Thoracic aorta (tissue), 2 donors: ENCODE data around the gene PXDN. TPM values are rescaled to one million over a fixed set of nuclear protein-coding genes. Genes with fewer than 3 reads are reported as not detected.

Experiments used
- ATAC-seq: fragments of 150-250 bp; one replicate; pipeline ENCODE4 v1.8.0; 2017; ENCODE audit warnings: low read depth; ENCODE audit not compliant: insufficient number of reproducible peaks, low FRiP score
- DNase-seq: peaks from one replicate; pipeline ENCODE4 v3.0.0-alpha.2; 2020; ENCODE audit warnings: low spot score
- H3K27ac ChIP-seq, 2 donors: fragments of 200-600 bp; sonication (generic); 1 replicate in 1 of 2; 2 replicates in 1 of 2; pipeline ENCODE4 v1.5.1; 2016; ENCODE audit warnings: mild to moderate bottlenecking in 2 of 2, moderate library complexity in 2 of 2
- H3K27me3 ChIP-seq: fragments of 200-600 bp; sonication (generic); replicated peaks from 2 replicates; pipeline ENCODE4 v1.6.0; 2016; ENCODE audit warnings: mild to moderate bottlenecking; ENCODE audit not compliant: insufficient read depth
- H3K36me3 ChIP-seq: fragments of 200-600 bp; sonication (generic); one replicate; pipeline ENCODE4 v1.5.1; 2016
- H3K4me1 ChIP-seq, 2 donors: fragments of 200-600 bp; sonication (generic); 1 replicate in 1 of 2; 2 replicates in 1 of 2; pipeline versions ENCODE4 v1.5.1 to v1.6.0; 2016; ENCODE audit warnings: low read depth in 2 of 2, mild to moderate bottlenecking in 1 of 2; ENCODE audit not compliant: control insufficient read depth in 1 of 2
- H3K4me3 ChIP-seq: fragments of 200-600 bp; sonication (generic); 2 replicates; pipeline ENCODE4 v1.5.1; 2016; ENCODE audit warnings: mild to moderate bottlenecking
- H3K9me3 ChIP-seq: fragments of 200-600 bp; sonication (generic); 2 replicates; pipeline ENCODE4 v1.5.1; 2016
- CTCF ChIP-seq: fragments of 200-600 bp; sonication (generic); IDR thresholded peaks from one replicate; pipeline ENCODE4 v1.5.1; 2019; ENCODE audit warnings: antibody characterized with exemption
- total RNA-seq, 2 donors: library from RNA; depleted of rRNA; stranded (reverse); fragments of >200 nt; gene quantifications; one replicate each; pipeline versions ENCODE4 v1.1.0 to v1.2.3, GENCODE V29; 2016

PXDN gene
- total RNA-seq, 2 donors from 2014 or later: 97.5 to 114 TPM

- TF ChIP-seq CTCF: no peak
- no peak for DNase-seq
- peaks cover 46% of the 10 kb centered on the region for H3K36me3 ChIP-seq
- H3K4me3 ChIP-seq: no peak overlapping the region
- no peaks in the 10 kb centered on the region for H3K27me3 ChIP-seq
- peaks cover 8 to 10% of the 10 kb centered on the region in 2 donors for H3K4me1 ChIP-seq
- no peak overlapping the region for H3K27ac ChIP-seq
- no peak for ATAC-seq
- no peaks in the 10 kb centered on the region for H3K9me3 ChIP-seq
Observed at GRCh38 chr2:1635823-1636222, 108.5 kb downstream of the PXDN start.

- Histone ChIP-seq H3K4me1 (peaks cover 8 to 10% of the 10 kb centered on the region in 2 donors), H3K27ac (no peak overlapping the region), H3K9me3 (no peaks in the 10 kb centered on the region), H3K36me3 (peaks cover 46% of the 10 kb centered on the region), H3K4me3 (no peak overlapping the region), H3K27me3 (no peaks in the 10 kb centered on the region)
- ATAC-seq: no peak
- no peak for TF ChIP-seq CTCF
- DNase-seq: no peak
Observed at GRCh38 chr2:1634681-1635341, 109.5 kb downstream of the PXDN start.

- no peak for TF ChIP-seq CTCF
- peaks cover 43% of the 10 kb centered on the region for H3K36me3 ChIP-seq
Observed at GRCh38 chr2:1633936-1634587, 110.3 kb downstream of the PXDN start.

GRCh38 chr2:1633092-1633671 is 111.1 kb downstream of the PXDN start:
- Histone ChIP-seq H3K27me3 (no peaks in the 10 kb centered on the region), H3K27ac (no peak overlapping the region), H3K36me3 (peaks cover 35% of the 10 kb centered on the region), H3K4me1 (peaks cover 16 to 22% of the 10 kb centered on the region in 2 donors), H3K4me3 (no peak overlapping the region), H3K9me3 (no peaks in the 10 kb centered on the region)
- TF ChIP-seq CTCF: no peak
- ATAC-seq (no peak), DNase-seq (no peak)

More at GRCh38 chr2:1633936-1634587, 110.3 kb downstream of the PXDN start:
- Histone ChIP-seq H3K4me3 (no peak overlapping the region), H3K9me3 (no peaks in the 10 kb centered on the region), H3K27me3 (no peaks in the 10 kb centered on the region), H3K4me1 (peaks cover 11 to 14% of the 10 kb centered on the region in 2 donors), H3K27ac (no peak overlapping the region)
- ATAC-seq: no peak
- DNase-seq: no peak

GRCh38 chr2:1632510-1632909 is 111.8 kb downstream of the PXDN start:
- no peak for DNase-seq
- no peak for TF ChIP-seq CTCF
- Histone ChIP-seq H3K27ac (peak overlapping the region in 1 of 2 donors; percentile 35), H3K4me1 (peaks cover 16 to 23% of the 10 kb centered on the region in 2 donors), H3K27me3 (no peaks in the 10 kb centered on the region), H3K9me3 (no peaks in the 10 kb centered on the region), H3K4me3 (no peak overlapping the region), H3K36me3 (peaks cover 30% of the 10 kb centered on the region)
- ATAC-seq: no peak
